ELR (cell line): ENCODE data around the gene EXOSC7.
"Not testable (repeated sequence)": the region's sequence is repeated elsewhere in the genome, so short reads cannot be mapped to it uniquely, and the experiment has no call there.

Source experiments
- DNase-seq: peaks from one replicate; pipeline ENCODE4 v3.0.0-alpha.2; 2015; ENCODE audit warnings: low read depth

The EXOSC7 gene

GRCh38 chr3:44976002-44976815, at the start of gene EXOSC7, which contains the start of gene ZDHHC3:
TSS of gene EXOSC7 (plus strand) at chr3:44976244. CDS start at chr3:44976278, 34 bp downstream.
TSS of gene ZDHHC3 (minus strand) at chr3:44976174. CDS start at chr3:44959436, 16,738 bp downstream.
- DNase-seq = peak; percentile 88

- no peak for DNase-seq
These were observed 49.1 kb upstream of the EXOSC7 start for GRCh38 chr3:44926921-44927320.

DNA sequence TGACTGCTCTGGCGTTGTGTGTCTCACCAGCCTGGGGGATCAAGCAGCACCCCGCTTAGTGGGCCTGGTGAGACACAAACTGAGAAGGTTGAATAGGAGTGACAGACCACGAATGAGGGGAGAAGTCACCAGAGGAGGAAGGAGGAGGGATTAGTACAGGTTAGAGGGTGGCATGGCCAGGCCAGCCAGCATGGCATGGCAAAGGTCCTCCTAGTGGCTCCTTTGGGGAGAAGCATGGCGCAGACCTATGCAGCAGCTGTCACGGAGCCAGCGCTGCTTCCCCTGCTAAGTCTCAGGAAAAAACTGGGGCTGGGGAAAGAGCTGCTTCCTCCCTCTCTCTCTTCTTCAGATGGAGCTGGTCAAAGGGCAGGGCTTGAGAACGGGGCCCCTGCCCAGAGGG, 48.7 kb upstream of the EXOSC7 start:
- no peak for DNase-seq

DNA sequence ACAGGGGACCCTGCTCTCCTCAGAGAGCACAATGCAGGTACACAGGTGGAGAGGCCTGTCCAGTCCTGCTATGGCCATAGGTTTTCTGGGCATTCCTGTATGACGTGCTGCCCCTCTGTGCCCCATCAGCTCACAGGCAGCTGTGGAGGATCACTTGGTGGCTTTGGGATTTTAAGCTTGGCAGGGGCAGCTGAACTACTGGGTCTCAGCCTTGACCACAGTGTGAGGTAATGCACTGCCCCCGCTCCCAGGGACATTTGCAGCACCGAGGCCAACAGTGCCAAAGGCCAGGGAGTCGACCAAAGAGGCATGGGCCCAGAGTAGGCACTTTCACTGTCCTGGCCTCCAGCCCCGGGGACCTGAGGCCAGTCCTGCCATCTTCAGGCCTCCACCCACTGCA, 46.3 kb upstream of the EXOSC7 start:
- DNase-seq = no peak

- DNase-seq = no peak
These were observed 45.1 kb upstream of the EXOSC7 start for GRCh38 chr3:44930911-44931310.

GRCh38 chr3:44931791-44932190, 44.3 kb upstream of the EXOSC7 start:
- no peak for DNase-seq

DNA sequence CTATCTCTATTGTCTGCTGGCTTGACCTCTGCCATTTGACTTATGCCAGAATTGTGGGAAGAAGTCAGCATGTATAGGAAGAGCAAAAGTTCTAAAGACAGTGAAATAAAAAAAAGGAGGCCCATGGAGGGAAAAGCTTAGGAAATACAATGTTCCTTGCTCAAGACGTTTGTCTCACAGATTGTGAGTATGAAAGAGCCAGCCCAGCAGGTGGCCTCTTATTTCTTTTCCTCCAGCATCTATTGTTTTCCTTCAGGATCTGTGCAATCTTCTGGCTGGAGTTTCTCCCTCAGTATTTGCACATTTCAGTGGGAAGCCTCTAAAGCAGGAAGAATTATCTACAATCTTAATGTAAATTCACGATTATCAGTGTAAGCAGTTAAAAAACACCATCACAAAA, 43.8 kb upstream of the EXOSC7 start:
- DNase-seq = no peak

DNA sequence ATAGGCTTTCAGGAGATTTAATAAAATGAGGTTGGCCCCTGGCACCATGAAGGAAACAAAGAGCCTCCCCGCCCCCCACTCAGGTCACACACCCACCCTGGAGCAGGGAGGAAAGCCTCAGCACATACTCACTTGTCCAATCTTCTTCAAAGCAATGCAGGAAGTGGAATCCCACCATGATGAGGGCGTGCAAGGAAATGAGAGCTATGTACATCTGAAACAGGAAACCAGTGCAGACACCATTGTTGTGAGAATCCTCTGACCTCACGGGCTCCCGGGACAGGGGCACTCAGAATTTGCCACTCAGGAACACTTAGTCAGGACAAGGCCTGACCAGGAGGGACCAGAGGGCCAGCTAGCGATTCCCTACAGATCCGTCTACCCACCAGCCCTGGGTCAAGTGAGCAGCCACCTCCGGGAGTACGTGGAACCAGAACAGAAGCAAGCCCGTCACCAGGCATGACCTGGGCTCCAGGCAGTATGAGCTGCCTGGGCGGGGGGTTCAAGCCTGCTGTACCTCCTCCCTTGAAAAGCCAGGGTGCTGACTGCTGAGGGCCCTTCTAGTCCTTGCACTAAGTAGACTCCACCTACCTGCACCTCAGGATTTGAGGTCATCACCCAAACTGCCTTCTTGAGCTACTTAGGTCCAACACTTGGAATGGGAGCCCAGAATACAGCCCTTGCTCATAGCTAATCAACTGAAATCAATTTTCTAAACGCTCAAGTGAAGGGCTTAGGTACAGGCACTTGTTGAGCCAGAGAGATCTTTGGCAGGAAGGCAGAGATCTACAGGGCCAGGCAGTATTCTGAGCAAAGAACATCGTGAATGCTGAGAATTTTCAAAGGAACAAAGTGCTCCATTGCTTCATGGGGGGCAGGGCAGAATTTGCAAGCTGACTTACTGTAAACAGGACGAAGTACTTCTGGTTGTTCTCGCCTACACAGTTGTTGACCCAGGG, 42.8 kb upstream of the EXOSC7 start:
- DNase-seq = no peak

DNA sequence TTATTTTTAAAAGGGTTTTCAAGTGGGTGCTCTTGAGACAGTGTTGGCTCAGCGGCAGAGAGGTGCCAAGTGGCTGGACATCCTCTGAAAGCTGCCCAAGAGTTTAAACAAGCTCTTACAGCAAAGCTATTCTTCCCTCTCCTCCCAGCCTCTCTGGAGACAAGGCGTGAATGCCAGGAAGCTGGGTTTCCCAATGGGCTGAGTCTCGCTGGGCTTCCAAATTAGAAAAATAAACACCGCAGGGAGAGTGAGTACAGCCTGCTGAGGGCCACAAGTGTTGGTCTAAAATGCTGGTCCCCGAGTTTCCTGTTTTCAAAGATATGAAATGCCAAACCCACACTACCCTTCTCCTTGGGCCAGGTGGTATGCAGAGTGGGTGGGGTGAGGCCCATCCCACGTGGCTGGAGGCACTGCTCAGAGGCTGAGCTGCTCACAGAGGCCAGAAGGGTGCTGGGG, 36.4 kb upstream of the EXOSC7 start:
- no peak for DNase-seq

- DNase-seq = peak; percentile 84
These were observed 33.7 kb upstream of the EXOSC7 start for GRCh38 chr3:44942202-44942921.

GRCh38 chr3:44948239-44948638, 27.8 kb upstream of the EXOSC7 start:
- DNase-seq = no peak

DNA sequence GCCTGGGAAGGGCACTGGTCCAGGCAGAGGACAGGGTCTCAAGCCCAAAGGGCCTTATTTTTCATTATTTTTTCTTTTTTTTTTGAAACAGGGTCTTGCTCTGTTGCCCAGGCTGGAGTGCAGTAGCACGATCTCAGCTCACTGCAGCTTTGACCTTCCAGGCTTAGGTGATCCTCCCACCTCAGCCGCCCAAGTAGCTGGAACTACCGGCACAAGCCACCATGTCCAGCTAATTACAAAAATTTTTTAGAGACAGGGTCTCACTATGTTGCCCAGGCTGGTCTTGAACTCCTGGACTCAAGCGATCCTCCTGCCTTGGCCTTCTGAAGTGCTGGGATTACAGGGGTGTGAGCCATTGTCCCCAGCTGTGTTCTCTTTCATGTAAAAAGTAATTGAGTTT, 26.3 kb upstream of the EXOSC7 start:
- DNase-seq = not testable (repeated sequence)

DNA sequence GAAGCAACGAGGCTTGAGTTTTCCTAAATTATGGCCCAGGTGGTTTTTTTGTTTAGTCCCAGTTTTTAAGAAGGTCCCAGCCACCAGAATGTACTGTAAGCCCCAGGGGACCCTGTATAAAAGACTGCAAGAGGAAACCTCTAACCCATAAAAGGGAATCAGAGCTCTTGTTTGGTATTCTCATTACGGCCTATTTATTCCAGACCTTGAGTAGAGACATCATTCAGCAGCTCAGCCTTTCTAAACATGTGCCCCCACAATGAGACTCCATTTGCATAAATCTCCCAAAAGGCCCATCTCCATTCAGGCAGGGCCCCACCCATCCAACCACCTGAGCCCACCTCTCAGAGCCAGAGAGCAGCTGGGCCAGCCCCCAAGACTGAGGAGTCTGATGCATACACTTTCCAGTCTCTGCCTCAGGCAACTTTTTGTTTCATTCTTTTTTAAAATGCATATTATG, 25.7 kb upstream of the EXOSC7 start:
- DNase-seq = no peak

DNA sequence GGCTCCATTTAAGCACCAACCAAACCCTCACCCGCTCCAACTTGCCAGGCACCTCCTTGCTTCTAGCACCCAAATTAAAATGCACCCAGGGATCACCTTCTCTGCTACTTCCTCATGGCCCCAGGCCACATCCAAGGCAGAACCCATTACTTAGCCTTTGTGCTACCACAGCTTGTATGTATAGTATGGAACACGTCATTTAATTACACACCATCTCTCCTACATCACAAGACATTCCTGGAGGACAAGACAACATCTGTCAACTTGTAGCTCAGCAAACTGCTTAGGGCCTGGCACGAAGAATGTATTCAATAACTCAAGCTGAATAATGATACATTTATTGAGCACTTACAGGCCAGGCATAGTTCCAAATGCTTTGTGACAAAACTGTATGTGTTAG, 23.4 kb upstream of the EXOSC7 start:
- no peak for DNase-seq

DNA sequence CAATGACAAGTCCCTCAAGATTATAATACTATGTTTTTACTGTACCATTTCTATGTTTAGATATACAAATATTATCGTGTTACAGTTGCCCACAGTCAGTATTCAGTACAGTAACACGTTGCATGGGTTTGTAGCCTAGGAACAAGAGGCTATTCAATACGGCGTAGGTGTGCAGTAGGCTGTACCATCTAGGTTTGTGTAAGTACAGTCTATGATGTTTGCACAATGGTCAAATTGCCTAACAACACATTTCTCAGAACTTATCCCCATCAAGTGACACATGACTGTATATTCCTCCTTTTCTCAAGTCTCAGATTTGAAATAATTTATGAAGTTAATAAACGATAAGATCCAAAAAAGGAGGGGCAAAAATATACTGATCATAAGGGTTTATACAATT, 21.7 kb upstream of the EXOSC7 start:
- DNase-seq = no peak

GRCh38 chr3:44954962-44955361, 21.1 kb upstream of the EXOSC7 start:
- peak; percentile 70 for DNase-seq

DNA sequence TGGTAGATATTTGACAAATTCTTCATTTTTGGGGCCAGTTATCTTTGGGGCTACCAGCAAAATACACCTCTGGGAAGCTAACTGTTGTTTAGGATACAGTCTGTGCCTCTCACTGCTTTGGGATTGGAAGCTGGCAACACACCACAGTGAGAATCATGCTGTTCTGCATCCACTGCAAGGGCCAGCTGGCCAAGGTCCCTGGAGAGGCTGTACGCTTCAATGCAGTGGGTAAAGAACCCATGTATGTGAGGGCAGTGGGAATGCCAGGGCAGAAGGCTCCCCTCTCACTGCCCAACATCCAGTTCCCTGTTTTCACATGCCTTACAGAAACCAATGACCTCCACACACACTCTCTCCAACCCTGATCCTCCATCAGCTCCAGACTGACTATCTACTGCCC, 20.1 kb upstream of the EXOSC7 start:
- no peak for DNase-seq

DNA sequence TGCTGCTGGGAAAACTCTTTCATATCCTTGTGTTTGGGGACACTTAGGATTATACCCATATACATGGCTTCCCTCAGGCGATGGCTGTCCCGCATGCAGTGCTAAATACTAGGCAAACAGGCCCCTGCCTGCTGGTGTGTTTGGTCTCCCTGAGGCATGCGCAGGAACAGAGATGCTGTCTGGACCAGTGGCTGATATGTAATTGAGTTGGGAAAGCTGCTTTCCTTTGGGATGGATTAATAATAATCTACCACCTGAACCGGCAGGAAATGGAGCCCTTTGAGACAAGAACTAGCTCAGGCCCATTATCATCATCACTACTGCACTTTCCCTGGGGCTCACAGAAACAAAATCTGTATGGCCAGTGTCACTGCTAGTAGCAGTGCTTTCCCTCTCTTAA, 18.1 kb upstream of the EXOSC7 start:
- DNase-seq = no peak

- DNase-seq = no peak
These were observed 17.7 kb upstream of the EXOSC7 start for GRCh38 chr3:44958386-44958785.

GRCh38 chr3:44960387-44961026, 15.5 kb upstream of the EXOSC7 start:
- no peak for DNase-seq

DNA sequence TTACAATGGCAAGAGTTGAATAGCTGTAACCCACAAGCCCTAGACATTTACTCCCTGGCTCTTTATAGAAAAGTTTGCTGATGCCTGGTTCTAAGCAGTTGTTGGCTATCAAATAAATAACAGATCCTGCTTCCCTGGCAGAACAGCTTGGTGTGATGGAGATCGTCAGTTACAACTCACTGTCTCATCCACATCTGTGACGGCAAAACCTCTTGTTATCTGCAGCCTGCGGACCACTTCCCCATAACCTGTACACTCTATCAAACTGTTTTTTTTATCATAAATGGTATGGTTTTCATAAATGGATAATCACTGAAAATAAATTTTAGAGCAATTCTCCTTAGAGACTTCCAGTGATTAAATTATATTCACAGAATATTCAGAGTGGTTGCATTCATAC, 14.2 kb upstream of the EXOSC7 start:
- DNase-seq = no peak
